Panc1 (cell line): ENCODE measurements around the gene FAM124B. TPM values are rescaled to one million over a fixed set of nuclear protein-coding genes. Genes with fewer than 3 reads are reported as not detected.

ENCODE experiments used
- ATAC-seq: fragments of 200-7000 bp; cut with Tn5 transposase; 2 replicates; pipeline ENCODE4 v1.9.1; 2020; ENCODE audit warnings: mild to moderate bottlenecking, moderate library complexity
- BruUV-seq: library from RNA; stranded (reverse); fragments of 400-500 nt; replicated peaks from 2 replicates; lab custom pipeline; 2021; lab: Mats Ljungman, UMichigan
- CTCF ChIA-PET: fragments of 300-600 bp; sonication (Branson Sonifier 250); formaldehyde crosslinking; loops from one replicate; lab custom pipeline; 2022; ENCODE audit warnings: antibody characterized with exemption; lab: Charles Lee
- POLR2A ChIA-PET: fragments of 300-600 bp; sonication (Branson Sonifier 250); formaldehyde crosslinking; loops from one replicate; lab custom pipeline; 2022; ENCODE audit warnings: antibody characterized with exemption; lab: Charles Lee
- DNase-seq: peaks from one replicate; pipeline ENCODE4 v3.0.0-alpha.2; 2010; ENCODE audit warnings: low read depth, low spot score
- H3K27ac ChIP-seq: 2 replicates; pipeline ENCODE4 v1.5.1; 2011; ENCODE audit warnings: mild to moderate bottlenecking, low read length, inconsistent platforms
- H3K27me3 ChIP-seq: fragments of 200-500 bp; sonication (Bioruptor generic); 2 replicates; pipeline ENCODE4 v1.6.0; 2014; ENCODE audit warnings: low read length, inconsistent platforms; ENCODE audit not compliant: control insufficient read depth, insufficient read depth
- H3K36me3 ChIP-seq: fragments of 200-500 bp; sonication (Bioruptor generic); 2 replicates; pipeline ENCODE4 v1.5.1; 2014; ENCODE audit warnings: inconsistent platforms, mild to moderate bottlenecking, low read length, moderate library complexity; ENCODE audit not compliant: control insufficient read depth, insufficient read depth
- H3K4me1 ChIP-seq: 2 replicates; pipeline ENCODE4 v1.5.1; 2011; ENCODE audit warnings: inconsistent platforms, mild to moderate bottlenecking, low read length, moderate library complexity; ENCODE audit not compliant: control insufficient read depth, insufficient read depth
- H3K4me3 ChIP-seq, 2 experiments: 2 replicates each; pipeline ENCODE4 v1.5.1; 2011 to 2012; ENCODE audit warnings: low read depth in 2 of 2, low read length in 2 of 2, mild to moderate bottlenecking in 2 of 2, inconsistent platforms in 1 of 2, moderate library complexity in 1 of 2
- H3K9me3 ChIP-seq: fragments of 200-500 bp; sonication (Bioruptor generic); 2 replicates; pipeline ENCODE4 v1.5.1; 2014; ENCODE audit warnings: low read depth, mild to moderate bottlenecking, inconsistent platforms, low read length, moderate library complexity; ENCODE audit not compliant: control insufficient read depth, insufficient read depth
- POLR2AphosphoS5 ChIP-seq: IDR thresholded peaks from 2 replicates; pipeline ENCODE4 v1.6.1; 2012; ENCODE audit warnings: mild to moderate bottlenecking, low read depth, low read length, moderate library complexity
- SIN3A ChIP-seq: IDR thresholded peaks from 2 replicates; pipeline ENCODE4 v1.6.1; 2012; ENCODE audit warnings: low read depth, mild to moderate bottlenecking, low read length, moderate library complexity, borderline replicate concordance; ENCODE audit not compliant: insufficient read depth
- TCF7L2 ChIP-seq: IDR thresholded peaks from 2 replicates; pipeline ENCODE4 v1.6.1; 2011; ENCODE audit warnings: mild to moderate bottlenecking, low read depth, low read length, inconsistent platforms
- in situ Hi-C: cut with HindIII; loops from 2 replicates; pipeline ENCODE4 v1.10.0; 2016; ENCODE audit warnings: low sequenced_read_pairs, low pct_unique_long_range_greater_than_20kb
- intact Hi-C: fragments of 100-400 bp; cut with micrococcal nuclease; formaldehyde crosslinking; loops from one replicate; pipeline ENCODE4 v1.10.0; 2022; ENCODE audit not compliant: unreplicated experiment
- total RNA-seq: library from RNA; stranded (reverse); gene quantifications from one replicate; pipeline ENCODE4 v1.2.1, GENCODE V29; 2021; ENCODE audit not compliant: unreplicated experiment
- TF ChIP-seq, protein P1 (sequence below): fragments of 450-650 bp; IDR thresholded peaks from 2 replicates; pipeline ENCODE4 v1.5.1; 2017; ENCODE audit warnings: mild to moderate bottlenecking
- TF ChIP-seq, protein P2 (sequence below), 2 experiments: IDR thresholded peaks; 2 replicates each; pipeline ENCODE4 v1.6.1; 2011 to 2012; ENCODE audit warnings: low read depth in 2 of 2, control low read depth in 1 of 2, low read length in 1 of 2, mild to moderate bottlenecking in 1 of 2, moderate library complexity in 1 of 2; ENCODE audit not compliant: insufficient read depth in 1 of 2

Gene FAM124B
- total RNA-seq, 1 experiment from 2014 or later: 0.08 TPM

- no peaks in the 10 kb centered on the region for H3K36me3 ChIP-seq
- no peak for DNase-seq
- ChIA-PET POLR2A (no interaction called here), CTCF (no interaction called here)
- no peaks in the 10 kb centered on the region for H3K9me3 ChIP-seq
- no peak for ATAC-seq
- no peak overlapping the region for H3K27ac ChIP-seq
- TF ChIP-seq, protein P1, sequence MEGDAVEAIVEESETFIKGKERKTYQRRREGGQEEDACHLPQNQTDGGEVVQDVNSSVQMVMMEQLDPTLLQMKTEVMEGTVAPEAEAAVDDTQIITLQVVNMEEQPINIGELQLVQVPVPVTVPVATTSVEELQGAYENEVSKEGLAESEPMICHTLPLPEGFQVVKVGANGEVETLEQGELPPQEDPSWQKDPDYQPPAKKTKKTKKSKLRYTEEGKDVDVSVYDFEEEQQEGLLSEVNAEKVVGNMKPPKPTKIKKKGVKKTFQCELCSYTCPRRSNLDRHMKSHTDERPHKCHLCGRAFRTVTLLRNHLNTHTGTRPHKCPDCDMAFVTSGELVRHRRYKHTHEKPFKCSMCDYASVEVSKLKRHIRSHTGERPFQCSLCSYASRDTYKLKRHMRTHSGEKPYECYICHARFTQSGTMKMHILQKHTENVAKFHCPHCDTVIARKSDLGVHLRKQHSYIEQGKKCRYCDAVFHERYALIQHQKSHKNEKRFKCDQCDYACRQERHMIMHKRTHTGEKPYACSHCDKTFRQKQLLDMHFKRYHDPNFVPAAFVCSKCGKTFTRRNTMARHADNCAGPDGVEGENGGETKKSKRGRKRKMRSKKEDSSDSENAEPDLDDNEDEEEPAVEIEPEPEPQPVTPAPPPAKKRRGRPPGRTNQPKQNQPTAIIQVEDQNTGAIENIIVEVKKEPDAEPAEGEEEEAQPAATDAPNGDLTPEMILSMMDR: no peak
- TF ChIP-seq TCF7L2 (no peak), SIN3A (no peak), POLR2AphosphoS5 (no peak)
- TF ChIP-seq, protein P2, sequence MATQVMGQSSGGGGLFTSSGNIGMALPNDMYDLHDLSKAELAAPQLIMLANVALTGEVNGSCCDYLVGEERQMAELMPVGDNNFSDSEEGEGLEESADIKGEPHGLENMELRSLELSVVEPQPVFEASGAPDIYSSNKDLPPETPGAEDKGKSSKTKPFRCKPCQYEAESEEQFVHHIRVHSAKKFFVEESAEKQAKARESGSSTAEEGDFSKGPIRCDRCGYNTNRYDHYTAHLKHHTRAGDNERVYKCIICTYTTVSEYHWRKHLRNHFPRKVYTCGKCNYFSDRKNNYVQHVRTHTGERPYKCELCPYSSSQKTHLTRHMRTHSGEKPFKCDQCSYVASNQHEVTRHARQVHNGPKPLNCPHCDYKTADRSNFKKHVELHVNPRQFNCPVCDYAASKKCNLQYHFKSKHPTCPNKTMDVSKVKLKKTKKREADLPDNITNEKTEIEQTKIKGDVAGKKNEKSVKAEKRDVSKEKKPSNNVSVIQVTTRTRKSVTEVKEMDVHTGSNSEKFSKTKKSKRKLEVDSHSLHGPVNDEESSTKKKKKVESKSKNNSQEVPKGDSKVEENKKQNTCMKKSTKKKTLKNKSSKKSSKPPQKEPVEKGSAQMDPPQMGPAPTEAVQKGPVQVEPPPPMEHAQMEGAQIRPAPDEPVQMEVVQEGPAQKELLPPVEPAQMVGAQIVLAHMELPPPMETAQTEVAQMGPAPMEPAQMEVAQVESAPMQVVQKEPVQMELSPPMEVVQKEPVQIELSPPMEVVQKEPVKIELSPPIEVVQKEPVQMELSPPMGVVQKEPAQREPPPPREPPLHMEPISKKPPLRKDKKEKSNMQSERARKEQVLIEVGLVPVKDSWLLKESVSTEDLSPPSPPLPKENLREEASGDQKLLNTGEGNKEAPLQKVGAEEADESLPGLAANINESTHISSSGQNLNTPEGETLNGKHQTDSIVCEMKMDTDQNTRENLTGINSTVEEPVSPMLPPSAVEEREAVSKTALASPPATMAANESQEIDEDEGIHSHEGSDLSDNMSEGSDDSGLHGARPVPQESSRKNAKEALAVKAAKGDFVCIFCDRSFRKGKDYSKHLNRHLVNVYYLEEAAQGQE (IDR thresholded peaks at IDR 0.05; ENCODE audit: insufficient read depth in 1 of 2, low read depth in 2 of 2, low read length in 1 of 2): no peak
- in situ Hi-C loops: no loop called here
- H3K4me1 ChIP-seq: no peaks in the 10 kb centered on the region
- intact Hi-C loops: no loop called here
- BruUV-seq: no TSS peak
- H3K27me3 ChIP-seq: no peaks in the 10 kb centered on the region
- H3K4me3 ChIP-seq: no peak overlapping the region
Measured at GRCh38 chr2:224334726-224335125, 67.2 kb downstream of the FAM124B start.

- H3K4me3 ChIP-seq: no peak overlapping the region
- DNase-seq (no peak), ATAC-seq (no peak)
- H3K27me3 ChIP-seq: no peaks in the 10 kb centered on the region
- in situ Hi-C loops (no loop called here), intact Hi-C loops (no loop called here)
- ChIA-PET POLR2A (no interaction called here), CTCF (no interaction called here)
- TF ChIP-seq TCF7L2 (no peak), SIN3A (no peak), POLR2AphosphoS5 (no peak)
- TF ChIP-seq, protein P1: no peak
- TF ChIP-seq, protein P2 (IDR thresholded peaks at IDR 0.05; ENCODE audit: insufficient read depth in 1 of 2, low read depth in 2 of 2, low read length in 1 of 2): no peak
- BruUV-seq: no TSS peak
- H3K9me3 ChIP-seq: no peaks in the 10 kb centered on the region
- no peaks in the 10 kb centered on the region for H3K4me1 ChIP-seq
- no peaks in the 10 kb centered on the region for H3K36me3 ChIP-seq
- H3K27ac ChIP-seq: no peak overlapping the region
Measured at GRCh38 chr2:224333726-224334482, 68.0 kb downstream of the FAM124B start.
